GM21737 (cell line): ENCODE data around the gene WDR35.

Source experiments
- ATAC-seq: cut with Tn5 transposase; IDR thresholded peaks from one replicate; pipeline ENCODE4 v1.9.1; 2021; ENCODE audit warnings: mild to moderate bottlenecking, moderate library complexity; ENCODE audit not compliant: unreplicated experiment

WDR35 gene

GRCh38 chr2:19989667-19990415 is at the start of gene WDR35:
Gene WDR35 (minus strand): TSS chr2:19990105. CDS start chr2:19990015, 90 bp downstream.
- ATAC-seq = peak; percentile 90

- ATAC-seq = no peak
Observed at GRCh38 chr2:20037660-20038059, 47.8 kb upstream of the WDR35 start.

GRCh38 chr2:20035955-20036666 is 46.2 kb upstream of the WDR35 start:
- ATAC-seq = no peak

GRCh38 chr2:20034821-20035220 is 44.9 kb upstream of the WDR35 start:
- no peak for ATAC-seq

GRCh38 chr2:20034218-20034617 is 44.3 kb upstream of the WDR35 start:
- ATAC-seq = no peak

GRCh38 chr2:20033322-20033721 is 43.4 kb upstream of the WDR35 start:
- ATAC-seq = no peak

GRCh38 chr2:20030224-20030623 is 40.3 kb upstream of the WDR35 start:
- ATAC-seq = no peak

- ATAC-seq = no peak
Observed at GRCh38 chr2:20027705-20028434, 38.0 kb upstream of the WDR35 start.

GRCh38 chr2:20027260-20027677 is 37.4 kb upstream of the WDR35 start:
- no peak for ATAC-seq

- ATAC-seq = no peak
Observed at GRCh38 chr2:20025065-20025786, 35.3 kb upstream of the WDR35 start.

GRCh38 chr2:20023688-20024087 is 33.8 kb upstream of the WDR35 start:
- ATAC-seq = no peak

GRCh38 chr2:20021405-20022009 is 31.6 kb upstream of the WDR35 start:
- ATAC-seq = no peak

GRCh38 chr2:20019747-20020146 is 29.8 kb upstream of the WDR35 start:
- ATAC-seq = no peak

GRCh38 chr2:20018601-20019152 is 28.8 kb upstream of the WDR35 start:
- no peak for ATAC-seq

- ATAC-seq = no peak
Observed at GRCh38 chr2:20016346-20016745, 26.4 kb upstream of the WDR35 start.

GRCh38 chr2:20015482-20016083 is 25.7 kb upstream of the WDR35 start:
- no peak for ATAC-seq

- no peak for ATAC-seq
Observed at GRCh38 chr2:20013126-20013849, 23.4 kb upstream of the WDR35 start.

- no peak for ATAC-seq
Observed at GRCh38 chr2:20012282-20013125, 22.6 kb upstream of the WDR35 start, which contains the start of gene MATN3. Gene MATN3 (minus strand): TSS chr2:20012668. CDS start chr2:20012631, 37 bp downstream.

GRCh38 chr2:20012032-20012281 is 22.1 kb upstream of the WDR35 start:
- no peak for ATAC-seq
